GM21825 (cell line): ENCODE measurements around the gene ZNF280A.
"Not testable (repeated sequence)": the region's sequence is repeated elsewhere in the genome, so short reads cannot be mapped to it uniquely, and the experiment has no call there.

Experiments
- ATAC-seq: cut with Tn5 transposase; IDR thresholded peaks from one replicate; pipeline ENCODE4 v1.9.1; 2021; ENCODE audit warnings: mild to moderate bottlenecking, moderate library complexity; ENCODE audit not compliant: unreplicated experiment

ZNF280A gene

GRCh38 chr22:22478470-22478869, 41.6 kb downstream of the ZNF280A start:
- no peak for ATAC-seq

- no peak for ATAC-seq
Observed at GRCh38 chr22:22474733-22475132, 45.3 kb downstream of the ZNF280A start.

GRCh38 chr22:22471104-22471503, 49.0 kb downstream of the ZNF280A start:
- not testable (repeated sequence) for ATAC-seq

- ATAC-seq, result no peak
Observed at GRCh38 chr22:22469527-22469926, 50.5 kb downstream of the ZNF280A start.

GRCh38 chr22:22468794-22469469, 51.1 kb downstream of the ZNF280A start:
- ATAC-seq, result not testable (repeated sequence)

- ATAC-seq, result no peak
Observed at GRCh38 chr22:22467112-22467511, 53.0 kb downstream of the ZNF280A start.

GRCh38 chr22:22465782-22466181, 54.3 kb downstream of the ZNF280A start:
- no peak for ATAC-seq

- ATAC-seq, result no peak
Observed at GRCh38 chr22:22465094-22465602, 54.9 kb downstream of the ZNF280A start.

GRCh38 chr22:22464541-22465054, 55.5 kb downstream of the ZNF280A start:
- ATAC-seq, result no peak

GRCh38 chr22:22463855-22464540, 56.1 kb downstream of the ZNF280A start:
- ATAC-seq, result no peak
